B cell (primary cell): ENCODE measurements around the gene PRKN. TPM values are rescaled to one million over a fixed set of nuclear protein-coding genes. Genes with fewer than 3 reads are reported as not detected.

Experiments used
- ATAC-seq: fragments of 200-7000 bp; cut with Tn5 transposase; one replicate; pipeline ENCODE4 v1.10.0; 2021; ENCODE audit warnings: low read depth, mild to moderate bottlenecking, moderate number of reproducible peaks, moderate library complexity
- CTCF ChIA-PET: fragments of 350-600 bp; sonication (Branson Sonifier 250); formaldehyde crosslinking; loops from one replicate; lab custom pipeline; 2021; ENCODE audit warnings: antibody characterized with exemption, inconsistent platforms; lab: Charles Lee
- POLR2A ChIA-PET: fragments of 350-600 bp; sonication (Branson Sonifier 250); formaldehyde crosslinking; loops from one replicate; lab custom pipeline; 2021; ENCODE audit warnings: antibody characterized with exemption; lab: Charles Lee
- DNase-seq: peaks from one replicate; pipeline ENCODE4 v3.0.0; 2013
- H2AFZ ChIP-seq: 2 replicates; pipeline ENCODE4 v1.6.1; 2012; ENCODE audit warnings: mild to moderate bottlenecking, low read depth, low read length; ENCODE audit not compliant: insufficient read depth, poor library complexity, severe bottlenecking
- H3K27ac ChIP-seq, 2 donors: 1 replicate in 1 of 2; 2 replicates in 1 of 2; pipeline ENCODE4 v1.5.1; 2012 to 2013; ENCODE audit warnings: low read length in 2 of 2, mild to moderate bottlenecking in 2 of 2, moderate library complexity in 1 of 2
- H3K27me3 ChIP-seq, 4 experiments: fragments of 200-600 bp in 1 of 4; sonication (generic) in 1 of 4; replicated peaks in 1 of 4; 1 replicate in 2 of 4; 2 replicates in 2 of 4; pipeline versions ENCODE4 v1.6.1 to v1.7.0; 2013 to 2016; ENCODE audit warnings: low read length in 3 of 4, mild to moderate bottlenecking in 2 of 4, mixed read lengths in 1 of 4, moderate library complexity in 1 of 4; ENCODE audit not compliant: insufficient read depth in 4 of 4, control insufficient read depth in 3 of 4; ENCODE audit errors: control extremely low read depth in 1 of 4
- H3K36me3 ChIP-seq, 2 experiments: replicated peaks in 1 of 2; 1 replicate in 1 of 2; 2 replicates in 1 of 2; pipeline versions ENCODE4 v1.6.1 to v1.7.1; 2013; ENCODE audit warnings: low read length in 1 of 2; ENCODE audit not compliant: insufficient read depth in 2 of 2, control insufficient read depth in 1 of 2; ENCODE audit errors: control extremely low read depth in 1 of 2, extremely low read depth in 1 of 2
- H3K4me1 ChIP-seq, 2 donors: fragments of 200-600 bp in 1 of 2; sonication (generic) in 1 of 2; 1 replicate in 1 of 2; 2 replicates in 1 of 2; pipeline versions ENCODE4 v1.5.1 to v1.6.1; 2013 to 2017; ENCODE audit warnings: low read length in 2 of 2; ENCODE audit not compliant: control insufficient read depth in 2 of 2, insufficient read depth in 2 of 2
- H3K4me2 ChIP-seq: replicated peaks from 2 replicates; pipeline ENCODE3; 2012; ENCODE audit warnings: mild to moderate bottlenecking, low read depth, low read length; ENCODE audit not compliant: poor library complexity, severe bottlenecking
- H3K4me3 ChIP-seq, 5 experiments: fragments of 200-600 bp in 1 of 5; sonication (generic) in 1 of 5; 1 replicate in 3 of 5; 2 replicates in 2 of 5; pipeline versions ENCODE4 v1.5.1 to v1.7.0; 2011 to 2016; ENCODE audit warnings: low read length in 4 of 5, mild to moderate bottlenecking in 4 of 5, low read depth in 2 of 5, control low read depth in 1 of 5, moderate library complexity in 1 of 5; ENCODE audit not compliant: insufficient read depth in 1 of 5; ENCODE audit errors: control extremely low read depth in 1 of 5, extremely low read depth in 1 of 5
- H3K79me2 ChIP-seq: fragments of 200-600 bp; sonication (generic); one replicate; pipeline ENCODE4 v1.6.0; 2016; ENCODE audit warnings: low read length; ENCODE audit not compliant: control insufficient read depth, insufficient read depth
- H3K9ac ChIP-seq: fragments of 200-600 bp; sonication (generic); 2 replicates; pipeline ENCODE4 v1.6.1; 2017; ENCODE audit warnings: mild to moderate bottlenecking, low read length, moderate library complexity
- H3K9me3 ChIP-seq, 3 donors: one replicate each; pipeline versions ENCODE4 v1.6.1 to v1.7.1; 2013; ENCODE audit warnings: low read length in 2 of 3; ENCODE audit not compliant: control insufficient read depth in 2 of 3, insufficient read depth in 1 of 3; ENCODE audit errors: control extremely low read depth in 1 of 3
- H4K20me1 ChIP-seq: 2 replicates; pipeline ENCODE4 v1.6.0; 2012; ENCODE audit warnings: mild to moderate bottlenecking, low read length; ENCODE audit not compliant: insufficient read depth, control insufficient read depth, poor library complexity, severe bottlenecking
- H3K27ac Mint-ChIP-seq: one replicate; pipeline ENCODE4 v1.8.0; 2021; ENCODE audit warnings: mixed read lengths
- H3K27me3 Mint-ChIP-seq: one replicate; pipeline ENCODE4 v1.8.0; 2021; ENCODE audit warnings: mixed read lengths
- H3K4me1 Mint-ChIP-seq: one replicate; pipeline ENCODE4 v1.8.0; 2021; ENCODE audit warnings: mixed read lengths
- H3K4me3 Mint-ChIP-seq: one replicate; pipeline ENCODE4 v1.8.0; 2021; ENCODE audit warnings: mixed read lengths
- H3K9me3 Mint-ChIP-seq: one replicate; pipeline ENCODE4 v1.8.0; 2022; ENCODE audit warnings: mixed read lengths; ENCODE audit not compliant: insufficient read depth
- CTCF ChIP-seq: fragments of 200-600 bp; IDR thresholded peaks from one replicate; pipeline ENCODE4 v1.8.0; 2022; ENCODE audit warnings: antibody characterized with exemption, mild to moderate bottlenecking
- EZH2 ChIP-seq: IDR thresholded peaks from 2 replicates; pipeline ENCODE4 v1.6.1; 2012; ENCODE audit warnings: borderline replicate concordance, low read depth, mild to moderate bottlenecking, moderate library complexity, low read length; ENCODE audit not compliant: insufficient read depth, poor library complexity, severe bottlenecking
- WGBS: methylation state at CpG from one replicate; pipeline ENCODE4 v1.1.5; 2013; ENCODE audit warnings: missing lambda C conversion rate; ENCODE audit not compliant: insufficient coverage; 5-methylcytosine and 5-hydroxymethylcytosine counted together
- intact Hi-C: fragments of 100-400 bp; cut with micrococcal nuclease; formaldehyde crosslinking; loops from one replicate; pipeline ENCODE4 v1.10.0; 2022
- polyA plus RNA-seq: library from polyadenylated mRNA; depleted of rRNA; stranded (reverse); fragments of >200 nt; gene quantifications from 2 replicates; pipeline ENCODE4 v1.2.3, GENCODE V29; 2012
- total RNA-seq, 2 donors: library from RNA; stranded (reverse); fragments of 120-200 nt in 1 of 2; gene quantifications; 1 replicate in 1 of 2; 2 replicates in 1 of 2; pipeline versions ENCODE4 v1.2.3 to v1.2.4, GENCODE V29; 2013 to 2022

The PRKN gene
- total and polyA plus RNA-seq, 2 donors (not counting 1 experiment from before 2014, with no cell fraction given) = 1.6 to 6.2 TPM

- no CpG with 5 or more reads among the region's 2 CpGs for whole genome bisulfite sequencing
- ATAC-seq (no peak), DNase-seq (no peak)
- Histone ChIP-seq H2AFZ (no peak overlapping the region), H4K20me1 (no peaks in the 10 kb centered on the region), H3K9me3 (peaks cover 0 to 2% (median 0%) of the 10 kb centered on the region in 3 donors), H3K27me3 (no peaks in the 10 kb centered on the region), H3K79me2 (no peaks in the 10 kb centered on the region), H3K9ac (no peak overlapping the region), H3K4me1 (no peaks in the 10 kb centered on the region), H3K4me2 (no peak overlapping the region), H3K4me3 (no peak overlapping the region), H3K27ac (no peak overlapping the region), H3K36me3 (no peaks in the 10 kb centered on the region)
- ChIA-PET POLR2A (no interaction called here), CTCF (no interaction called here)
- H3K4me3 Mint-ChIP-seq = no peak overlapping the region
- no peaks in the 10 kb centered on the region for H3K27me3 Mint-ChIP-seq
- no peaks in the 10 kb centered on the region for H3K4me1 Mint-ChIP-seq
- intact Hi-C loops = no loop called here
- TF ChIP-seq EZH2 (no peak), CTCF (no peak)
- no peaks in the 10 kb centered on the region for H3K9me3 Mint-ChIP-seq
- H3K27ac Mint-ChIP-seq = no peak overlapping the region
These were observed 1204.2 kb downstream of the PRKN start for GRCh38 chr6:161523362-161523761.

- no peak overlapping the region for H3K9ac ChIP-seq
- no peak for DNase-seq
- H3K4me1 ChIP-seq = no peaks in the 10 kb centered on the region
- ChIA-PET POLR2A (no interaction called here), CTCF (no interaction called here)
- Mint-ChIP-seq H3K27ac (no peak overlapping the region), H3K4me1 (no peaks in the 10 kb centered on the region), H3K9me3 (no peaks in the 10 kb centered on the region), H3K27me3 (no peaks in the 10 kb centered on the region), H3K4me3 (no peak overlapping the region)
- no peak overlapping the region for H3K4me3 ChIP-seq
- 78% methylated on average over 1 of the region's 5 CpGs for WGBS
- no peaks in the 10 kb centered on the region for H4K20me1 ChIP-seq
- intact Hi-C loops = no loop called here
- H3K36me3 ChIP-seq = no peaks in the 10 kb centered on the region
- ATAC-seq = no peak
- H2AFZ ChIP-seq = no peak overlapping the region
- H3K9me3 ChIP-seq = peaks cover 0 to 9% (median 0%) of the 10 kb centered on the region in 3 donors
- no peaks in the 10 kb centered on the region for H3K27me3 ChIP-seq
- H3K79me2 ChIP-seq = no peaks in the 10 kb centered on the region
- no peak for TF ChIP-seq EZH2
- TF ChIP-seq CTCF = no peak
- H3K27ac ChIP-seq = no peak overlapping the region
- H3K4me2 ChIP-seq = no peak overlapping the region
These were observed 1205.3 kb downstream of the PRKN start for GRCh38 chr6:161522276-161522675.
